H4 (cell line): Measurements from ENCODE around the gene FAM200C. TPM values are rescaled to one million over a fixed set of nuclear protein-coding genes. Genes with fewer than 3 reads are reported as not detected.

Source experiments
- total RNA-seq: library from RNA; depleted of rRNA; stranded (reverse); fragments of >200 nt; shearing (Covaris generic); gene quantifications from 2 replicates; pipeline ENCODE4 v1.2.3, GENCODE V29; 2014; rRNA removed

FAM200C gene
- total RNA-seq, 1 experiment from 2014 or later: 10.3 TPM

Other genes starting within 250 kb of the FAM200C start
- 2.4 TPM in 1 of 2 replicates, not detected in the other for gene FABP6, start 170.5 kb downstream of the FAM200C start, total RNA-seq
- 6.6 and 7.4 TPM in 2 replicates for gene CCNJL, start 87.5 kb downstream of the FAM200C start, total RNA-seq
- gene C1QTNF2, start 29.4 kb downstream of the FAM200C start, total RNA-seq: 2.2 and 2.6 TPM in 2 replicates
- 23.1 and 48.3 TPM in 2 replicates for gene SLU7, start 19.0 kb upstream of the FAM200C start, total RNA-seq
- gene PTTG1, start 21.8 kb upstream of the FAM200C start, total RNA-seq: 530 and 556 TPM in 2 replicates